GM19328 (cell line): ENCODE data around the gene SERTM2.

Experiments used
- ATAC-seq: cut with Tn5 transposase; IDR thresholded peaks from one replicate; pipeline ENCODE4 v1.9.1; 2021; ENCODE audit warnings: mild to moderate bottlenecking, moderate library complexity; ENCODE audit not compliant: unreplicated experiment

SERTM2 gene

GRCh38 chrX:111555406-111555958, 44.0 kb downstream of the SERTM2 start:
- ATAC-seq = no peak

- ATAC-seq = no peak
Observed at GRCh38 chrX:111560801-111561200, 49.4 kb downstream of the SERTM2 start.

- ATAC-seq = no peak
Observed at GRCh38 chrX:111561851-111562250, 50.4 kb downstream of the SERTM2 start.

GRCh38 chrX:111567542-111568255, 56.3 kb downstream of the SERTM2 start:
- no peak for ATAC-seq

GRCh38 chrX:111568354-111568753, 56.9 kb downstream of the SERTM2 start:
- ATAC-seq = no peak

GRCh38 chrX:111568817-111569216, 57.4 kb downstream of the SERTM2 start:
- no peak for ATAC-seq
